ENCODE data around the gene PELI2.

Gene PELI2

DNA sequence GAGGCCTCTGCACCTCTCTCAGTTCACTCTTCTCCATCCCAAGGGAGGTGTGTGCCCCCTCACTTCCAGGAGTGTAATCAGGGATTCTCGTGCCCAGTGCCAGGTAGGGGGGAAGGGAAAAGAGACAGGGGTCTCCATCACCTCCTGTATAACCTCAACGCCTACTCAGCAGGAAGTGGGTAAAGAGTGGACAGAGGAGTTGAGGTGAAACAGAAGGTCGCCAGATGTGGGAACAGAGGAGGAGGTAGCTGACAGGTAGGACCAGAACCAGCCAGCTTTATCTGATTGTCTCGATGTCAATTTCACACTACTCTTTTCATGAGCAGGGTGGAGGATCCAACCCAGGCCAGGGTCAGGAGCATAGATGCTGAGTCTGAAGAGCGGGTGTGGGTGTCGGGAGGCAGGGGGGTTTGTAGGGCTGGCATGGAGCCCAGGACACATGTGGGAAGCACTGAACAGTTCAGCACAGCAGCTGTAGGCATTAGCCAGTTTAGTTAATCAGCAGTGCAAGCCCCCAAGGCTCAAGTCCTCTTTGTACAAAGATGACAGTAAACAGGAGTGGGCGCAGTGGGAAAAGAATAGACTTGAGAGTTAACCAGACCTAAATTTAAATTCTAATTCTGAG lies 213.5 kb downstream of the PELI2 start:
- no peak overlapping the region for H3K4me3 Mint-ChIP-seq
- H3K9me3 Mint-ChIP-seq: peaks cover 7% of the 10 kb centered on the region
- peaks cover 3% of the 10 kb centered on the region for H3K36me3 Mint-ChIP-seq (ENCODE audit: low read depth)
- H3K4me1 Mint-ChIP-seq: peaks cover 16% of the 10 kb centered on the region
- H3K27me3 Mint-ChIP-seq (ENCODE audit: low read depth, poor library complexity): peaks cover 3% of the 10 kb centered on the region
- DNase-seq: no peak
- peak overlapping the region; percentile 77 for H3K27ac Mint-ChIP-seq
- TF ChIP-seq, protein P1, sequence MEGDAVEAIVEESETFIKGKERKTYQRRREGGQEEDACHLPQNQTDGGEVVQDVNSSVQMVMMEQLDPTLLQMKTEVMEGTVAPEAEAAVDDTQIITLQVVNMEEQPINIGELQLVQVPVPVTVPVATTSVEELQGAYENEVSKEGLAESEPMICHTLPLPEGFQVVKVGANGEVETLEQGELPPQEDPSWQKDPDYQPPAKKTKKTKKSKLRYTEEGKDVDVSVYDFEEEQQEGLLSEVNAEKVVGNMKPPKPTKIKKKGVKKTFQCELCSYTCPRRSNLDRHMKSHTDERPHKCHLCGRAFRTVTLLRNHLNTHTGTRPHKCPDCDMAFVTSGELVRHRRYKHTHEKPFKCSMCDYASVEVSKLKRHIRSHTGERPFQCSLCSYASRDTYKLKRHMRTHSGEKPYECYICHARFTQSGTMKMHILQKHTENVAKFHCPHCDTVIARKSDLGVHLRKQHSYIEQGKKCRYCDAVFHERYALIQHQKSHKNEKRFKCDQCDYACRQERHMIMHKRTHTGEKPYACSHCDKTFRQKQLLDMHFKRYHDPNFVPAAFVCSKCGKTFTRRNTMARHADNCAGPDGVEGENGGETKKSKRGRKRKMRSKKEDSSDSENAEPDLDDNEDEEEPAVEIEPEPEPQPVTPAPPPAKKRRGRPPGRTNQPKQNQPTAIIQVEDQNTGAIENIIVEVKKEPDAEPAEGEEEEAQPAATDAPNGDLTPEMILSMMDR (IDR thresholded peaks at IDR 0.05): no peak

DNA sequence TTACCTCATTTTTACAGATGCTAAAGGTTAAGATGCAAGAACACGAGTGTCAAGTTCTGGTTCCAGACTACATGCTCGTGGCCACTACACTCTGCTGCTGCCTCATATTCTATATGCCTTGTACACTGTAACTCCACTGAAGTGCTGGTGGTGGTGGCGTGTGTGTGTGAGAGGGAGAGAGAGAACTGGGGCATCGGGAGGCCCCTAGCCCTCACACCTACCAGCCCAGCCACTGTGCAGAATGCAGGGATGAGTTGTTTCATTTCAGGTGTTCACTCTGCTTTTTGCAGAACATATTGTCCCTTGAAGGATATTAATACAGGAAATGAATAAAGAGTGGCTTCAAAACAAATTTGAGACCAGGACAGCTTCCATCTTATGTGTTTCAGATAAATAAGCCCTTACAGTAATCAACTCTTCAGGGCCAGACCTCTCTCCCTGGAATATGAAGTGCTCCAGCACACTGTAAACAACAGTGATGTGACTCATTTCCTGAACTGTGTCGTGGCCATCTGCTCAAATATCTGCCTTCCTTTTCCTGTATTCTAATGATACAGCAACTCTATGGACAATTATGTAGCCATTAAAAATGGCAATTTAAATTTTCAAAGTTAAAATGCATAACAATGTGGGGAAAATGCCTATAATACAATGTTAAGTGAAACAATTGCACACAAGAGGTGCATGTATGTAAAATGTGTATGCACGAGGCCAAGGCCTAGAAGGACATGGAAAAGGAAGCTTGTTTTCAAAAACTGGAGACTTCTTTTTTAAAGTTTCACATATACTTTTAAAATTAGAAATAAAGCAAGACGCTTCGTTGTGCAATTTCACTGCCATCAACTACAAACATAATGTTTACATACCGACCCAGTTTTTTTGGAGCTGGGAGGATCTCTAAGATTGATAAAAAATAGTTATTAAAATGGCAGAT lies 215.4 kb downstream of the PELI2 start:
- peaks cover 3% of the 10 kb centered on the region for H3K27me3 Mint-ChIP-seq (ENCODE audit: low read depth, poor library complexity)
- H3K27ac Mint-ChIP-seq: no peak overlapping the region
- no peak for DNase-seq
- TF ChIP-seq, protein P1 (IDR thresholded peaks at IDR 0.05): no peak
- H3K36me3 Mint-ChIP-seq (ENCODE audit: low read depth): no peaks in the 10 kb centered on the region
- no peaks in the 10 kb centered on the region for H3K9me3 Mint-ChIP-seq
- H3K4me3 Mint-ChIP-seq: no peak overlapping the region
- peaks cover 20% of the 10 kb centered on the region for H3K4me1 Mint-ChIP-seq

DNA sequence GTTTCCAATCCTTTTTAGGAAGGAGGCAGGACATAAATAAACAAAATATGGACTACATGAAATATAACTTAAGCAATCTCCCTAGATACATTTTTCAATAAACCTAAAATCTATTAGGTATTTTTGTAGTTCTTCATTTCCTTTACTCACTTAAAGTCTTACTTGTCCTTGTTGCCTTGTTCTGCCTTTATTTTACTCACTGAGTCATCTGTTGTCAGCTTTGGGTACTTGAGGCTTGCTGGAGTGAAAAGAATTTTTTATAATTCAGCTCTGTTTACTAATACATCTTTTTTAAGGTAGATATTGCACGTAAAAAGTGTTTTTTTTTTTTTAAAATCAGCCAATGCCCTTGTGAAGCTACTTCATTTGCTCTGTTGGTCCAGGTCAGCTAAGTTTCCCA lies 216.2 kb downstream of the PELI2 start:
- Mint-ChIP-seq H3K4me1 (peaks cover 28% of the 10 kb centered on the region), H3K36me3 (ENCODE audit: low read depth) (no peaks in the 10 kb centered on the region), H3K9me3 (no peaks in the 10 kb centered on the region), H3K4me3 (no peak overlapping the region), H3K27me3 (ENCODE audit: low read depth, poor library complexity) (peaks cover 3% of the 10 kb centered on the region), H3K27ac (no peak overlapping the region)
- DNase-seq: no peak
- TF ChIP-seq, protein P1 (IDR thresholded peaks at IDR 0.05): no peak

- Mint-ChIP-seq H3K36me3 (ENCODE audit: low read depth) (no peaks in the 10 kb centered on the region), H3K4me1 (peaks cover 61% of the 10 kb centered on the region)
- TF ChIP-seq, protein P1 (IDR thresholded peaks at IDR 0.05): no peak
Observed at GRCh38 chr14:56338674-56339073, 220.5 kb downstream of the PELI2 start.

GRCh38 chr14:56339855-56340701 lies 221.9 kb downstream of the PELI2 start:
- no peaks in the 10 kb centered on the region for H3K9me3 Mint-ChIP-seq
- peaks cover 65% of the 10 kb centered on the region for H3K4me1 Mint-ChIP-seq
- peak; percentile 54 for DNase-seq
- H3K36me3 Mint-ChIP-seq (ENCODE audit: low read depth): no peaks in the 10 kb centered on the region
- TF ChIP-seq, protein P1 (IDR thresholded peaks at IDR 0.05): peak; percentile 68
- H3K27ac Mint-ChIP-seq: no peak overlapping the region
- H3K4me3 Mint-ChIP-seq: no peak overlapping the region
- no peaks in the 10 kb centered on the region for H3K27me3 Mint-ChIP-seq (ENCODE audit: low read depth, poor library complexity)

More at GRCh38 chr14:56338674-56339073, 220.5 kb downstream of the PELI2 start:
- no peaks in the 10 kb centered on the region for H3K27me3 Mint-ChIP-seq (ENCODE audit: low read depth, poor library complexity)
- H3K4me3 Mint-ChIP-seq: no peak overlapping the region
- DNase-seq: no peak
- H3K9me3 Mint-ChIP-seq: no peaks in the 10 kb centered on the region
- H3K27ac Mint-ChIP-seq: no peak overlapping the region
